Measurements from ENCODE around the gene PTPRK. TPM values are rescaled to one million over a fixed set of nuclear protein-coding genes. Genes with fewer than 3 reads are reported as not detected.

The PTPRK gene
- total and polyA plus RNA-seq, 2 of the 13 experiments (the other 11 are each of a cell fraction or from before 2014, with no cell fraction given) = 43.6 to 98.3 TPM

- TF ChIP-seq ARID3A (IDR thresholded peaks at IDR 0.05; ENCODE audit: low read depth, low read length) = no peak
- TF ChIP-seq ZKSCAN1 (IDR thresholded peaks at IDR 0.05; ENCODE audit: low read length) = peak; percentile 24; the same call in 1 of the 2 replicates
- TF ChIP-seq TRIM24 (CRISPR knock-in tag; IDR thresholded peaks at IDR 0.05) = no peak
- no peak for TF ChIP-seq ZNF607 (CRISPR knock-in tag; IDR thresholded peaks at IDR 0.05; ENCODE audit: borderline replicate concordance)
- TF ChIP-seq CREB1 (IDR thresholded peaks at IDR 0.05) = peak; percentile 24; the same call in 1 of the 2 replicates
- TF ChIP-seq CREB1 (CRISPR knock-in tag; IDR thresholded peaks at IDR 0.05) = no peak
- no peak for TF ChIP-seq REPIN1 (CRISPR knock-in tag; IDR thresholded peaks at IDR 0.05; ENCODE audit: borderline replicate concordance, low read depth)
- TF ChIP-seq BRD4 (CRISPR knock-in tag; IDR thresholded peaks at IDR 0.05) = no peak
Observed at GRCh38 chr6:128455959-128456358, 64.4 kb downstream of the PTPRK start (continued).

GRCh38 chr6:128452713-128453112 is 67.7 kb downstream of the PTPRK start:
- 98% methylated on average over 2 of the region's 2 CpGs for WGBS (ENCODE audit: low lambda C conversion rate)
- Histone ChIP-seq H3K27ac (ENCODE audit: extremely low read length, insufficient read depth, low read length) (no peak overlapping the region), H3K4me1 (ENCODE audit: insufficient read depth, low read length) (peaks cover 24% of the 10 kb centered on the region), H3K9me3 (ENCODE audit: low read length) (no peaks in the 10 kb centered on the region), H3K9ac (ENCODE audit: insufficient read depth, low read depth, low read length) (no peak overlapping the region), H3K79me2 (ENCODE audit: insufficient read depth, low read length) (peaks cover 77% of the 10 kb centered on the region), H3K4me3 (replicated peaks in 1 of 3; ENCODE audit: insufficient read depth in 1 of 3, low read depth in 2 of 3, low read length in 3 of 3) (no peak overlapping the region), H3K27me3 (ENCODE audit: control insufficient read depth in 1 of 2, insufficient read depth in 2 of 2, low read length in 2 of 2) (no peaks in the 10 kb centered on the region), H4K20me1 (ENCODE audit: insufficient read depth, low read length) (peaks cover 7% of the 10 kb centered on the region), H3K36me3 (replicated peaks in 1 of 2; ENCODE audit: control insufficient read depth in 1 of 2, insufficient read depth in 2 of 2, low read length in 2 of 2) (peaks cover 2 to 3% of the 10 kb centered on the region in 2 experiments; a peak in 2 of 5 replicates), H2AFZ (ENCODE audit: low read length) (no peak overlapping the region), H3K4me2 (ENCODE audit: low read depth, low read length) (no peak overlapping the region)
- in situ Hi-C loops (cut with HindIII; ENCODE audit: extremely low pct_ligation_motif_present, low pct_unique_long_range_greater_than_20kb) (no loop called here), intact Hi-C loops (cut with micrococcal nuclease; ENCODE audit: unreplicated experiment) (no loop called here)
- POLR2A ChIA-PET = no interaction called here
- no TSS peak for BruUV-seq (replicated peaks)
- no peak for TF ChIP-seq SP2 (CRISPR knock-in tag; IDR thresholded peaks at IDR 0.05)
- TF ChIP-seq MAFF (IDR thresholded peaks at IDR 0.05; ENCODE audit: low read depth, low read length) = peak; percentile 64
- no peak for TF ChIP-seq E2F2 (CRISPR knock-in tag; IDR thresholded peaks at IDR 0.05; ENCODE audit: borderline replicate concordance)
- TF ChIP-seq SPEN (CRISPR knock-in tag; IDR thresholded peaks at IDR 0.05; ENCODE audit: low read depth) = no peak
- TF ChIP-seq ZNF362 (CRISPR knock-in tag; IDR thresholded peaks at IDR 0.05; ENCODE audit: borderline replicate concordance) = no peak
- no peak for TF ChIP-seq ZNF766 (CRISPR knock-in tag; IDR thresholded peaks at IDR 0.05; ENCODE audit: borderline replicate concordance)
- no peak for TF ChIP-seq SRF (IDR thresholded peaks at IDR 0.05; ENCODE audit: low read depth, low read length)
- TF ChIP-seq MAFK (conservative IDR thresholded peaks at IDR 0.05 in 1 of 2, IDR thresholded peaks at IDR 0.05 in 1 of 2; ENCODE audit: low read length in 2 of 2) = peak; percentile 60 to 75; a peak in 3 of 4 replicates
- TF ChIP-seq EED (CRISPR knock-in tag; IDR thresholded peaks at IDR 0.05) = no peak
- no peak for TF ChIP-seq ATF7-NPFF (CRISPR knock-in tag; IDR thresholded peaks at IDR 0.05; ENCODE audit: low read depth)
- TF ChIP-seq ZNF296 (CRISPR knock-in tag; conservative IDR thresholded peaks at IDR 0.05) = no peak
- FAIRE-seq (no peak), ATAC-seq (no peak), DNase-seq (ENCODE audit: low spot score) (no peak)
- CTCF ChIA-PET (ENCODE audit: low intra/inter-chr PET ratio, low total read pairs) = no interaction called here

All from HepG2 (cell line).